T-helper 17 cell (primary cell): ENCODE results near the gene CD79A. TPM values are rescaled to one million over a fixed set of nuclear protein-coding genes. Genes with fewer than 3 reads are reported as not detected.
A peak's percentile ranks its signal among the peaks of the same experiment; 100 is the strongest.

Source experiments
- ATAC-seq: fragments of 150-1000 bp; cut with Tn5 transposase; 2 replicates; pipeline ENCODE4 v1.10.0; 2021; ENCODE audit warnings: mild to moderate bottlenecking, moderate library complexity
- DNase-seq, 3 donors: peaks; one replicate each; pipeline versions ENCODE4 v3.0.0 to v3.0.0-alpha.2; 2020 to 2021
- H3K9me3 ChIP-seq: one replicate; pipeline ENCODE4 v1.7.0; 2013; ENCODE audit warnings: low read length, mild to moderate bottlenecking; ENCODE audit not compliant: control insufficient read depth, poor library complexity, severe bottlenecking
- H3K27ac Mint-ChIP-seq: one replicate; pipeline ENCODE4 v1.8.0; 2022; ENCODE audit warnings: mild to moderate bottlenecking, moderate library complexity, mixed read lengths
- H3K27me3 Mint-ChIP-seq: one replicate; pipeline ENCODE4 v1.8.0; 2022; ENCODE audit warnings: mixed read lengths
- H3K36me3 Mint-ChIP-seq: one replicate; pipeline ENCODE4 v1.8.0; 2022; ENCODE audit warnings: low read depth, mixed read lengths
- H3K4me1 Mint-ChIP-seq: one replicate; pipeline ENCODE4 v1.8.0; 2022; ENCODE audit warnings: mild to moderate bottlenecking, mixed read lengths
- H3K4me3 Mint-ChIP-seq: one replicate; pipeline ENCODE4 v1.8.0; 2022; ENCODE audit warnings: mild to moderate bottlenecking, moderate library complexity, mixed read lengths
- total RNA-seq, 4 donors: library from RNA in 2 of 4; stranded (reverse) in 2 of 4; gene quantifications; one replicate each; pipeline ENCODE4 v1.2.3 and lab custom pipeline; 2022 to 2026

The CD79A gene
- total RNA-seq, 2 donors from 2014 or later = 1.6 to 27.3 TPM

DNA sequence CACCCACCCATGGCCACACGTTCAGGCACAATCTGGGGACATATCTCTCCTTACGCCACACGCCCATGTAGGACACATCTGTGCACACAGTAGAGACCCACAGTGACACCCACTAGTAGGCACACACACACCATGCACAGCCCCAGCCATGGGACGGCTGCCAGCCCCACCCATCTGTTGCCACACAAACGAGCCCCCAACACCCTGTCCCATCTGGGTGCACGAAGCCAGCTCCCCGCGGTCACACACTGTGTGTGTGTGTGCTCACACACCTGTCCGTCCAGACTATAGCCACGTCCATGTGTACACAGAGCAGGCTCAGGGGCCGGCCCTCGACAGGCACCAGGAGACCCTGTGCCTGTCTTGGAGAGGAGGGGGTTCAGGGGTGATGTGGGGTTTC lies 40.6 kb downstream of the CD79A start:
- Mint-ChIP-seq H3K27me3 (peaks cover 11% of the 10 kb centered on the region), H3K27ac (no peak overlapping the region), H3K4me3 (no peak overlapping the region), H3K4me1 (peaks cover 21% of the 10 kb centered on the region), H3K36me3 (peaks cover 11% of the 10 kb centered on the region)
- H3K9me3 ChIP-seq = no peaks in the 10 kb centered on the region
- ATAC-seq = no peak
- no peak for DNase-seq

DNA sequence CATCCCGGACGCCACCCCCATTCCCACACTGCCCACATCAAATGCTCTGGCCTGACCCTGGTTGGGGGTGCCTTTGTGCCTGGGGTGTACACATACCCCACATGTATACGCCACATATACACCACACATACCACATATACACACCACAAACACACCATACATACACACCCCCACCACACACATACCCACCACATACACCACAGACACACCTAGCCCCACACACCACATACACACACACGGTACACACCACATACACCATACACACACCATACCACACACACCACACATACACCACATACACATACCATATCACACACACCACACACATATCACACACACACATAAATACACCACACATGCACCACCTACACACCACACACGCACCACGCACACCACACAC lies 41.0 kb downstream of the CD79A start:
- H3K4me1 Mint-ChIP-seq = peaks cover 23% of the 10 kb centered on the region
- H3K36me3 Mint-ChIP-seq = peaks cover 12% of the 10 kb centered on the region
- peaks cover 15% of the 10 kb centered on the region for H3K27me3 Mint-ChIP-seq
- no peaks in the 10 kb centered on the region for H3K9me3 ChIP-seq
- H3K27ac Mint-ChIP-seq = no peak overlapping the region
- ATAC-seq = no peak
- no peak overlapping the region for H3K4me3 Mint-ChIP-seq
- DNase-seq = no peak

DNA sequence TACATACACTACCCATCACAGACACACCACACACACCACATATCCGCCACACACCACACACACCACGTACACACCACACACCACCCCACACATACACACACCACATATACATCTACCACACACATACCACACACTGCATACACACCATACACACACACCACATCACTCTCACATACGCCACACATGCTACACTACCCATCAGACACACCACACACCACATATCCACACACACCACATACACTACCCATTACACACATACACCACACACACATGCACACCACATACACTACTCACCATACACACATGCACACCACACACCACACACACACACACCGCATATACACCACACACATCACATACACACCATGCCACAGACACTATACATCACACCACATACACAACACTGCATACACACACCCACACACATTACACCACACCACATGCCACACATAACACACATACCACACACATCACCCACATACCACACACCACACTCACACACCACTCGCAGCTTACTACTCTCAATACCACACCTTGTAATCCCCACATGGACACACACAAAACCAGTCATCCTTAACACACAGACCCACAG lies 41.7 kb downstream of the CD79A start:
- H3K9me3 ChIP-seq = no peaks in the 10 kb centered on the region
- DNase-seq = no peak
- H3K27me3 Mint-ChIP-seq = peaks cover 19% of the 10 kb centered on the region
- H3K27ac Mint-ChIP-seq = no peak overlapping the region
- no peak for ATAC-seq
- H3K4me1 Mint-ChIP-seq = peaks cover 23% of the 10 kb centered on the region
- H3K4me3 Mint-ChIP-seq = no peak overlapping the region
- peaks cover 15% of the 10 kb centered on the region for H3K36me3 Mint-ChIP-seq

DNA sequence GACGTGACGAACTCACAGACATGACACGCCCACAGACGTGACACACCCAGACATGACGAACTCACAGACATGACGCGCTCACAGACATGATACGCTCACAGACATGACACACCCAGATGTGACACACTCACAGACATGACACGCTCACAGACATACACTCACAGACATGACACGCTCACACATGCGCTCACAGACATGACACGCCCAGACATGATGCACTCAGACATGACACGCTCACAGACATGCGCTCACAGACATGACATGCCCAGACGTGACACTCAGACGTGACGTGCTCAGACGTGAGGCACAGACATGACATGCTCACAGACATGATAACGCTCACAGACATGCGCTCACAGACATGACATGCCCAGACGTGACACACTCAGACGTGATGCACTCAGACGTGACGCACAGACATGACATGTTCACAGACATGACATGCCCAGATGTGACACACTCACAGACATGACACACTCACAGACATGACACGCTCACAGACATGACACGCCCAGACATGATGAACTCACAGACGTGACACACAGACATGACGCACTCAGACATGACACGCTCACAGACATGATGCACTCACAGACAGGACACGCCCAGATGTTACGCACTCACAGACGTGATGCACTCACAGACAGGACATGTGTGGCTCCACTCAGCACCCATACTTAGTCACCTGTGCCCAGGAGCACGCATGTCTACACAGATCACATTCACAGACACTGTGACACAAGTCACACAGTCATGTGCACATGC lies 43.1 kb downstream of the CD79A start:
- Mint-ChIP-seq H3K27ac (peak overlapping the region; percentile 53), H3K4me3 (no peak overlapping the region), H3K4me1 (peaks cover 16% of the 10 kb centered on the region), H3K36me3 (peaks cover 12% of the 10 kb centered on the region), H3K27me3 (peaks cover 19% of the 10 kb centered on the region)
- H3K9me3 ChIP-seq = no peaks in the 10 kb centered on the region
- no peak for ATAC-seq
- no peak for DNase-seq

DNA sequence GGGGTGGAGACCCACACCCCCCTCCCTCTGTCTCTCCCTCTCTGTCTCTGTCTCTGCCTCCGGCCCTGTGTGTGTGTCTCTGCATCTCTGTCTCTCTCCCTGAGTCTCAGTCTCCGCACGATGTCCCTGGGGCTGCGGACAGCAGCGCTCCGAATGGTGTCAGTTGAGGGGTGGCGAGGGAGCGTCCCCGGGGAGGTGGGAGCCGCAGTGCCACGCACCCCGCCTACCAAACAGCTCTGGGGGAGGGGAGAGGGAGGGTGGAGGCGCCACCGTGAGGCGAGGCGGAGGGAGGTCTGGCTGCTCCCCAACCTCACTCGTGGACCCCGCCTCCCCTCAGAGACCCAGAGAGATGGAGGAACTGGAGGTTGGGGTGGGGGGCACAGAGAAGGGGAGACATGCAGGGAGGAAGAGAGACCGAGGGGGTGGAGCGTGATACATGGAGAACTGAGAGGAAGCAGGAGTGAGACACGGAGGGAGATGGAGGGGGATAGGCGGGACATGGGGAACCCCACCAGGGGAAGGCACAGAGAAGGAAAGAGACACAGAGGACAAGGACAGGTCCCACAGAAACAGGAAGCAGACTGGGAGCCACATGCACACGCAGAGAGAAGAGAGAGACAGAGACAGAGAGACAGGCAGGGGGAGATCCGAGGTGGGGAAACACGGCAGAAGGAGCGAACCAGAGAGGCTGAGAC lies 44.0 kb downstream of the CD79A start:
- H3K27me3 Mint-ChIP-seq = peaks cover 19% of the 10 kb centered on the region
- H3K27ac Mint-ChIP-seq = peak overlapping the region; percentile 53
- peaks cover 16% of the 10 kb centered on the region for H3K4me1 Mint-ChIP-seq
- no peaks in the 10 kb centered on the region for H3K9me3 ChIP-seq
- ATAC-seq (no peak), DNase-seq (no peak)
- H3K36me3 Mint-ChIP-seq = peaks cover 12% of the 10 kb centered on the region
- H3K4me3 Mint-ChIP-seq = no peak overlapping the region

DNA sequence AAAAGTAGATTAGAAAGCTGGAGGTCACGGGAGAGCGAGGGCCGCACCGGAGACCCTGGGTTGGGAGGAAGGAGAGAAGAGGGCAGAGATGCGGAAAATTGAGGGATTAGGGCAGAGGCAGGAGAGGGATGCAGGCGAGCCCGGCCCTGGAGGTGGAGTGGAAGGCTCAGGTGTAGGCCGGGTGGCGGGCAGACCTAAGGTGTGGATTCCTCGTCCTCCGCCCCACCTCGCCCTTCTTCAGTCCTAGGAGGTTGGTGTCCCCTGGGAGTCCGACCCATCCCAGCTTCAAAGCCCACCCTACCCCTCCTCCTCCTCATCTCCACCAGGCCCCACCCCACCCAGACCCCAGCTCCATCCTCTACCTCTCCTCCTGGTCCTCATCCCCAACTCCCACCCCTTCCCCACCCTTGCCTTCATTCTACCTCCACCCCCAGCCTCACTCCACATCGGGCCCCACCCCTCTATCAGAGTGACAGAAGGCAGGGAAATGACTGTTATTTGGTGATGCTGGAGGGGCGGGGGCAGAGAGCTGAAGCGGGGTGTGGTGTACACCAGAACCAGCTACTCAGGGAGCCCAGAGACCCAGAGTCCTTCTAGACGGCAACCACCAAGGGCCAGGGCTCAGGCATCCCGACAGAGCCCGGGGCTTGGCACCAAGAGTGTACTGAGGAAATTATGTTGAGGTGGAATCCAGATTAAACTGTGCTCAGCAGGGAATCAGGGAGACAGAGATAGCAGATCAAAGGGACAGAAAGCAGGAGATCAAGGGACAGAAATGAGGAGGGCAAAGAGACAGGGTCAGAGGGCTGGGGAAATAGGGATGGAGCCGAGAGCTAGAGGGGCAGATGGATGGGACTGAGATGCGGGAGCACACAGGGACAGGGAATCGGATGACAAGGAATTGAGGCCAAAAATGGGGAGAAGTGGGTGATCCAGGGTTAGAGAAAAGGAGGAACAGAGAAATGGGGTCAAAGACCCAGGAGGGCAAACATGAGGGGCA lies 44.8 kb downstream of the CD79A start:
- Mint-ChIP-seq H3K36me3 (peaks cover 12% of the 10 kb centered on the region), H3K27ac (no peak overlapping the region), H3K4me1 (peaks cover 16% of the 10 kb centered on the region), H3K27me3 (peaks cover 19% of the 10 kb centered on the region), H3K4me3 (no peak overlapping the region)
- no peak for DNase-seq
- H3K9me3 ChIP-seq = no peaks in the 10 kb centered on the region
- no peak for ATAC-seq

DNA sequence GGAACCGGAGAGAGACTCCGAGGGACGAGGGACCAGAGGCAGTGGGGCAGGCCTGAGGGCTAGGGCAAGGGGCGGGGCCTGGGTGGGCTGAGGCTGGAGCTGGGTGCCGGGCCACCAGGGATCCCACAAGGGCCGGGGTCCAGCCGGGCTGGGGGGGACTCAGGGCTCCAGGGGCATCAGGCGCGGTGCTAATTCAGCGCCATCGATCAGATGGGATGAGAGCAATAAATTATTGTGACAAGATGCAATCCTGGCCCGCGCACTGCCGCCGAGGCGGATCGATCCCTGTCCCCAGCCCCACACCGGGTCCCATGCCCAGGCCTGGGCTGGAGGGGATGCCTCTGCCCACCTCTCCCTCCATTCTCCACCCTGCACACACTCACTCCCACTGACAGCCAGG lies 45.5 kb downstream of the CD79A start:
- H3K4me1 Mint-ChIP-seq = peaks cover 16% of the 10 kb centered on the region
- H3K36me3 Mint-ChIP-seq = peaks cover 12% of the 10 kb centered on the region
- H3K27ac Mint-ChIP-seq = no peak overlapping the region
- DNase-seq (no peak), ATAC-seq (no peak)
- H3K9me3 ChIP-seq = no peaks in the 10 kb centered on the region
- H3K27me3 Mint-ChIP-seq = peaks cover 19% of the 10 kb centered on the region
- no peak overlapping the region for H3K4me3 Mint-ChIP-seq

DNA sequence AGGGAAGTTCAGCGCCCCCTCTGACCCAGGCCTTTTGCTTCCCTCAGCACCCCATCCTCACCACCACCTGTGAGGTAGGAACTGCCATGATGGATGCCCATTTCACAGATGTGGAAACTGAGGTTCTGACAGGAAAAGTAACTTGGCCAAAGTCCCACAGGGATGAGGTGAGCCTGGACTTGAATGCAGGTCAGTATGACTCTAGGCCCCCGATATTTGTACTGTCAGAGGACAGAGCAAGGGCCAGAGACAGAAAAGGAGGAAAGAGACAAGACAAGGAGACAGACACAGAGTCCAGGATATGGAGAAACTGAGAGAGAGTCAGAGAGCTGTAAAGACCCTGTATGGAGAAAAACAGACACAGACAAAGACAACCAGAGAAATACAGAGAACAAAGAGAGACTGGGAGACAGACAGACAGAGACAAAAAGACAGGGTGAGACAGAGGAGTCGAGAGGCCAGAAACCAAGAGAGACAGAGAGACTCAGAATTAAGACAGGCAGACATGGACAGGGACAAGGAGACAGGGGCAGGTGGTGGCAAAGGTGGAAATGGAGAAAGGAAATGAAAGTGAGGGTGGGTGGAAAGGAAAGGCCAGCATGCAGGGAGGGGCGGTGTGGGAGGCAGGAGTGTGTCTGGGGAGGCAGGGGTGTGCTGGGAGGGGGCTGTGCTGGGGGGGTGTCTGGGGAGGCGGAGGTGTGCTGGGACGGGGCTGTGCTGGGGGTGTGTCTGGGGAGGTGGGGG lies 46.1 kb downstream of the CD79A start:
- H3K4me1 Mint-ChIP-seq = peaks cover 16% of the 10 kb centered on the region
- ATAC-seq = no peak
- H3K4me3 Mint-ChIP-seq = peak overlapping the region; percentile 67
- H3K36me3 Mint-ChIP-seq = peaks cover 12% of the 10 kb centered on the region
- H3K27me3 Mint-ChIP-seq = peaks cover 19% of the 10 kb centered on the region
- DNase-seq = no peak
- peak overlapping the region; percentile 43 for H3K27ac Mint-ChIP-seq
- no peaks in the 10 kb centered on the region for H3K9me3 ChIP-seq

DNA sequence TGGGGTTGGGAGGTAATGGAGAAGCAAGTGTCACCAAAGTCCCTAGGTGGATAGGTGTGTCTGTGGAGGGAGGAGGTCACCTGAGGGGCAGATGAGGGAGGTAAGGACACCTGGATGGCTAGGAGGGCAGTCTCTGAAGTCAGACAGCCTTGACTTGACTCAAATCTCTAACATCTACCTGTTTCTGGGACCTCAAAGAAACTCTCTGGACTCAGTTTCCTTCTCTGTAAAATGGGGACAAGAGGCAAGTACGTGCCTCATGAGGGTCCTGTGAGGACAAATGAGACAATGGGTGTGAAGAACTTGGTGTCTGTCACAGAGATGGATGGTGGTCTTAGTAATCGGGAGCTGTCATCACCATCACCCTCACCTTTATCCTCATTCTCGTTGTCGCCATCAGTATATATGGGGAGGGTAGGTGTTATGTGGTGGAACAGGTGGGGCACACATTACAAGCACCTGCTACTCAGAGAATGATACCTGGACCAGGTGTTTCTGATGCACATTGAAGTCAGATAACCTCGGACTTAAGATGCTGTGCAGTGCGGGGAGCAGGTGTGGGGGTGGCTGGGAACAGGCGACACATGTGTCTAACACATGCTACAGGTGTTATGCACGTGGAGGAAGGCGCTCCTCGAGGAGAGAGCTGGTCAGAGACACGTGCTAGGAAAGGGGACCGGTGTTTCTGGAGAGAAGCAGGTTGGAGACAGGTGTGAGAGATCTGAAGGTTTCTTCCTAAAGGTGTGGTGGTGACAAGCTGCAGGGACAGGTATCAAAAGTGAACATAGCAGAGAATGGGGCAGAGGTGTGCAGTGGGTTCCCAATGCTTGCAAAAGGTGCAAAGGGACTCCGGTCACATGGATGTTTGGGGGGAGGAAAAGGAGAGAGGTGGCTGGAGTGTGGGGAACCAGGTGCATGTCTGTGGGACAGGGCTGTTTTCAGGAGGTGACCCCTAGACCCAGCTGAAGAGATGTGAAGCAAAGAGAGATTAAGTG lies 47.4 kb downstream of the CD79A start:
- peak overlapping the region; percentile 25 for H3K4me3 Mint-ChIP-seq
- ATAC-seq = no peak

DNA sequence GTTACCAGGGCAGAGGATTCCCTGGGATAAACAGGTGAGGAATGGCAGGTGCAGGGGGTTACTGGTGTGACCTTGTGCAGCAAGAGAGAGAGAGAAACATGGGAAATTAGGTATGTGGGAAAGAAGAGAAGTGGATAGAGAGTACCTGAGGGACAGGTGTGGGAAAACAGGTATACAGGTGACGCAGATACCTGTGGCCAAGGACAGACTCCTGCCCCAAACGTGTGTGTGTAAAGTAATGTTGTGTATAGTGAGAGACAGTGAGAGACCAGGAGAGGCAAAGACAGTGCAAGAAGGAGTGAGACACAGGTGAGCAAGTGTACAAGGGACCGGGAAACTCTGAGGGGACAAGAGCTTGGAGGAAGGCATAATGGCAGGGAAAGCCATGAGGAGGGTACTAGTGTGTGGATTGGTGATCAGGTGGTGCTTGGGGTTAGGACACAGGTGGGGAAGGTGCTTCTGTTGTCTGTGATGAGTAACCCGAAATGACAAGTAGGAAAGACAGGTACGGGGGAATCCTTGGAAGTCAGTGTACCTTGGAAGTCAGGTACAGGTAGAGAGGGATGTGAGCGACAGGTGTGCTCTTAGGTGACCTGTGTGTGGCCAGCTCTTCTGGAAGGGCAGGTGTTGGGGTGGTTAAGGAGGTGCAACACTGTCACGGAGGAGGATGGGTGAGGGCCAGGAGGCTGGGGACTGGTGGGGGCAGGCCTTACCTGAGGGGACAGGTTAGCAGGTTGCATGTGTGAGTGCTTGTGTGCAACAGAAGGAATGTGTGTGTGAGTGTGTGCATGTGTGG lies 48.3 kb downstream of the CD79A start:
- peaks cover 17% of the 10 kb centered on the region for H3K36me3 Mint-ChIP-seq
- peaks cover 19% of the 10 kb centered on the region for H3K27me3 Mint-ChIP-seq
- H3K9me3 ChIP-seq = no peaks in the 10 kb centered on the region
- no peak overlapping the region for H3K4me3 Mint-ChIP-seq
- peaks cover 24% of the 10 kb centered on the region for H3K4me1 Mint-ChIP-seq
- ATAC-seq (no peak), DNase-seq (no peak)
- H3K27ac Mint-ChIP-seq = no peak overlapping the region

More for the DNA sequence above, 47.4 kb downstream of the CD79A start:
- DNase-seq = no peak
- Mint-ChIP-seq H3K4me1 (peaks cover 24% of the 10 kb centered on the region), H3K27ac (no peak overlapping the region), H3K27me3 (peaks cover 19% of the 10 kb centered on the region), H3K36me3 (peaks cover 17% of the 10 kb centered on the region)
- H3K9me3 ChIP-seq = no peaks in the 10 kb centered on the region
